Left renal pelvis (tissue), 4 donors: ENCODE measurements around the gene ATP6V1B1. TPM values are rescaled to one million over a fixed set of nuclear protein-coding genes. Genes with fewer than 3 reads are reported as not detected.

ENCODE experiments used
- DNase-seq, 4 donors: peaks; one replicate each; pipeline ENCODE4 v3.0.0-alpha.2; 2013; ENCODE audit warnings: low read depth in 4 of 4, low spot score in 3 of 4
- polyA plus RNA-seq, 4 donors: library from polyadenylated mRNA; unstranded; fragments of 120-200 nt; gene quantifications; one replicate each; pipeline ENCODE4 v1.2.1, GENCODE V29; 2013; ENCODE audit not compliant: insufficient read length in 4 of 4

The ATP6V1B1 gene
- polyA plus RNA-seq, 4 donors, result 1.5 to 80.6 (median 64.2) TPM

GRCh38 chr2:70942396-70943204, 6.9 kb downstream of the ATP6V1B1 start:
- no peak for DNase-seq

GRCh38 chr2:70943205-70943871, 7.6 kb downstream of the ATP6V1B1 start:
- no peak for DNase-seq

GRCh38 chr2:70944111-70944690, 8.5 kb downstream of the ATP6V1B1 start:
- no peak for DNase-seq

GRCh38 chr2:70946832-70947442, 11.2 kb downstream of the ATP6V1B1 start:
- DNase-seq, result peak in 2 of 4 donors; percentile 39 to 48

GRCh38 chr2:70947556-70948184, 12.0 kb downstream of the ATP6V1B1 start:
- no peak for DNase-seq

- peak in 2 of 4 donors; percentile 44 to 57 for DNase-seq
Observed at GRCh38 chr2:70948337-70949003, 12.8 kb downstream of the ATP6V1B1 start.

- no peak for DNase-seq
Observed at GRCh38 chr2:70949086-70949485, 13.4 kb downstream of the ATP6V1B1 start.

GRCh38 chr2:70954886-70955285, 19.2 kb downstream of the ATP6V1B1 start:
- no peak for DNase-seq

GRCh38 chr2:70956141-70956540, 20.4 kb downstream of the ATP6V1B1 start:
- no peak for DNase-seq

- no peak for DNase-seq
Observed at GRCh38 chr2:70957798-70958197, 22.1 kb downstream of the ATP6V1B1 start.

- DNase-seq, result no peak
Observed at GRCh38 chr2:70958759-70959158, 23.1 kb downstream of the ATP6V1B1 start.

GRCh38 chr2:70959271-70959761, 23.6 kb downstream of the ATP6V1B1 start:
- DNase-seq, result no peak

GRCh38 chr2:70959851-70960832, 24.4 kb downstream of the ATP6V1B1 start:
- DNase-seq, result no peak

- DNase-seq, result no peak
Observed at GRCh38 chr2:70960833-70961647, 25.3 kb downstream of the ATP6V1B1 start.

GRCh38 chr2:70961648-70961994, 25.9 kb downstream of the ATP6V1B1 start:
- no peak for DNase-seq

GRCh38 chr2:70962211-70962884, 26.6 kb downstream of the ATP6V1B1 start:
- no peak for DNase-seq
